ENCODE data around the gene COPS9. TPM values are rescaled to one million over a fixed set of nuclear protein-coding genes. Genes with fewer than 3 reads are reported as not detected.

Gene COPS9
- total RNA-seq, 2 donors from 2014 or later: 170 to 184 TPM

DNA sequence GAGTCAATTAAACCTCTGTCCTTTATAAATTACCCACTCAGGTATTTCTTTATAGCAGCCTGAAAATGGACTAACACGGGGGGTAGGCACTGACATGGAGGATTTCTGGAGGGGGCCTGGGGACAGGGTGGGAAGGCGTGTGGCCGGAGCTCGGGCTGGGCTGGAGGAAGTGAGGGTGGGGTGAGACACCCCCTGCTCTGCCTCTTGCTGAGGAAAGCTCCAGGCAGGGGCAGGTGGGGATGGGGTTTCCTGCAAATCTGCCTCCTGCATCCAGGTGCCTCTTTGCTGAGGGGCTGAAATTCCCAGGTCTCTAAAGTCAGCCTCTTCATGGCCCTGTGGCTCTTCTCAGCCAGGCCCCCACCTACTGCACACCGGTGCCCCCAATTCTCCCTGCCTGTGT lies 30.1 kb upstream of the COPS9 start:
- ATAC-seq (no peak), DNase-seq (no peak)
- no peaks in the 10 kb centered on the region for H3K36me3 ChIP-seq (replicated peaks in 1 of 2; ENCODE audit: insufficient read depth in 1 of 2, low read depth in 2 of 2)
- H3K4me1 ChIP-seq: no peaks in the 10 kb centered on the region
- WGBS, 2 donors: 66 to 78% methylated on average over 4 to 5 of the region's 5 CpGs
- intact Hi-C loops (cut with DNase I): no loop called here
- no peaks in the 10 kb centered on the region for H3K9me3 ChIP-seq
- no peak overlapping the region for H3K4me3 ChIP-seq
- no peaks in the 10 kb centered on the region for H3K27me3 ChIP-seq
- TF ChIP-seq, protein P1, sequence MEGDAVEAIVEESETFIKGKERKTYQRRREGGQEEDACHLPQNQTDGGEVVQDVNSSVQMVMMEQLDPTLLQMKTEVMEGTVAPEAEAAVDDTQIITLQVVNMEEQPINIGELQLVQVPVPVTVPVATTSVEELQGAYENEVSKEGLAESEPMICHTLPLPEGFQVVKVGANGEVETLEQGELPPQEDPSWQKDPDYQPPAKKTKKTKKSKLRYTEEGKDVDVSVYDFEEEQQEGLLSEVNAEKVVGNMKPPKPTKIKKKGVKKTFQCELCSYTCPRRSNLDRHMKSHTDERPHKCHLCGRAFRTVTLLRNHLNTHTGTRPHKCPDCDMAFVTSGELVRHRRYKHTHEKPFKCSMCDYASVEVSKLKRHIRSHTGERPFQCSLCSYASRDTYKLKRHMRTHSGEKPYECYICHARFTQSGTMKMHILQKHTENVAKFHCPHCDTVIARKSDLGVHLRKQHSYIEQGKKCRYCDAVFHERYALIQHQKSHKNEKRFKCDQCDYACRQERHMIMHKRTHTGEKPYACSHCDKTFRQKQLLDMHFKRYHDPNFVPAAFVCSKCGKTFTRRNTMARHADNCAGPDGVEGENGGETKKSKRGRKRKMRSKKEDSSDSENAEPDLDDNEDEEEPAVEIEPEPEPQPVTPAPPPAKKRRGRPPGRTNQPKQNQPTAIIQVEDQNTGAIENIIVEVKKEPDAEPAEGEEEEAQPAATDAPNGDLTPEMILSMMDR (IDR thresholded peaks at IDR 0.05): no peak
- no peak for TF ChIP-seq POLR2A (IDR thresholded peaks at IDR 0.05)
- H3K27ac ChIP-seq: no peak overlapping the region

DNA sequence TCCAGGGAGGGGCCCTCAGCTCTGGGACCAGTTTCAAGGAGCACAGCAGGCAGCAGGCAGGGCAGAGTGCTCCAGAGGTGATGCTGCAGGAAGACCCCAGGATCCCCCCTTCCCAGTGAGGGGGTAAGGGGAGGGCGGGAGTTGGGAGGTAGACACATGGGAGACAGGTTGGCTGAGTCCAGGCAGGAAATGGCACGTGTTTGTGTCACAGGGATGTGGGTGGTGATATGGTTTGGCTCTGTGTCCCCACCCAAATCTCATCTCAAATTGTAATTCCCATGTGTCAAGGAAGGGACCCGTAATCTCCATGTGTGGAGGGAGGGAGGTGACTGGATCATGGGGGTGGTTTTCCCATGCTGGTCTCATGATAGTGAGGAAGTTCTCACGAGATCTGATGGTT lies 29.6 kb upstream of the COPS9 start:
- whole genome bisulfite sequencing, 2 donors: 35 to 62% methylated on average over 4 of the region's 4 CpGs
- intact Hi-C loops (cut with DNase I): no loop called here
- TF ChIP-seq, protein P1 (IDR thresholded peaks at IDR 0.05): no peak
- no peak for TF ChIP-seq POLR2A (IDR thresholded peaks at IDR 0.05)
- Histone ChIP-seq H3K4me3 (no peak overlapping the region), H3K27ac (no peak overlapping the region), H3K4me1 (no peaks in the 10 kb centered on the region), H3K36me3 (replicated peaks in 1 of 2; ENCODE audit: insufficient read depth in 1 of 2, low read depth in 2 of 2) (no peaks in the 10 kb centered on the region), H3K9me3 (no peaks in the 10 kb centered on the region), H3K27me3 (no peaks in the 10 kb centered on the region)
- DNase-seq: no peak
- ATAC-seq: no peak

DNA sequence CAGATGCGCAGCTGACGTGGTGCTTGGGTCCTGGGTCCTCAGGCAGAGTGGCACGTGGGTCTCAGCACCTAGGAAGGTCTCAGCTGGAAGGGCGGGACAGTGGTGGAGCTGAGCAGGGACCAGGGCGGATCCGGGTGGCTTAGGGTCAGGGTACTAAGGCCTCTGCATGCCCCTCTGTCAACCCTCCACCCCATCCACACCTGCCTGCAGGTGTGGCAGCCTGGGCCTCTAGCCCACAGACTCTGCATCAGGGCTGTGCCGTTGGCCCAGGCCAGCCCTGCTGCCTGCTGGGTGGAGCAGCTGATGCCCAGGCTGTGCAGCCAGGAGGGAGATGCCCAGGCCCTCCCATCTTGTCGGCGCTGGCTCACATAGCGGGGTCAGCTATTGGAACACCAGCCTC lies 28.9 kb upstream of the COPS9 start:
- H3K4me3 ChIP-seq: no peak overlapping the region
- H3K36me3 ChIP-seq (replicated peaks in 1 of 2; ENCODE audit: insufficient read depth in 1 of 2, low read depth in 2 of 2): no peaks in the 10 kb centered on the region
- no peak overlapping the region for H3K27ac ChIP-seq
- intact Hi-C loops (cut with DNase I): no loop called here
- H3K9me3 ChIP-seq: no peaks in the 10 kb centered on the region
- H3K4me1 ChIP-seq: no peaks in the 10 kb centered on the region
- DNase-seq (no peak), ATAC-seq (no peak)
- H3K27me3 ChIP-seq: no peaks in the 10 kb centered on the region
- no peak for TF ChIP-seq POLR2A (IDR thresholded peaks at IDR 0.05)
- TF ChIP-seq, protein P1 (IDR thresholded peaks at IDR 0.05): no peak
- WGBS, 2 donors: 74 to 82% methylated on average over 7 to 9 of the region's 10 CpGs

DNA sequence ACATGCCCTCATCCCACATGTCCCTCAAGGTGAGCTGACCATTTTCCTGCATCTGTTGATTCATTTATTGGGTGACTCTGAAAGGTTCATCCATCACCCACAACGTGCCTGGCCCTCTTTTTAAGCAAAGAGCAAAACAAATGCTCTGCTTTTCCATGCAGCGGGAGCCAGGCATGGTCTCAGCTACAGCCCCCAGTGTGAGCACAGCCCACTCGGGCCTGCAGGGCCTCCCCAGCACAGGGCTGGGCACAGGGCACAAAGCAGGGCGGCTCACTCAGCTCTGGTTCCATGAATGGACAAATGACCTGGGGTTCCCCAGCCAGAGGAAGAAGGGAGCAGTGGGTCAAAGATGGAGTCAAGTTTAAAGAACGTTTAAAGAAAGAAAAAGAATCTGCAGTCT lies 28.5 kb upstream of the COPS9 start:
- 38 to 40% methylated on average over 4 to 5 of the region's 5 CpGs for WGBS, 2 donors
- Histone ChIP-seq H3K4me1 (no peaks in the 10 kb centered on the region), H3K9me3 (no peaks in the 10 kb centered on the region), H3K4me3 (no peak overlapping the region), H3K27ac (no peak overlapping the region), H3K36me3 (replicated peaks in 1 of 2; ENCODE audit: insufficient read depth in 1 of 2, low read depth in 2 of 2) (no peaks in the 10 kb centered on the region), H3K27me3 (no peaks in the 10 kb centered on the region)
- TF ChIP-seq POLR2A (IDR thresholded peaks at IDR 0.05): no peak
- DNase-seq: no peak
- no peak for ATAC-seq
- intact Hi-C loops (cut with DNase I): no loop called here

DNA sequence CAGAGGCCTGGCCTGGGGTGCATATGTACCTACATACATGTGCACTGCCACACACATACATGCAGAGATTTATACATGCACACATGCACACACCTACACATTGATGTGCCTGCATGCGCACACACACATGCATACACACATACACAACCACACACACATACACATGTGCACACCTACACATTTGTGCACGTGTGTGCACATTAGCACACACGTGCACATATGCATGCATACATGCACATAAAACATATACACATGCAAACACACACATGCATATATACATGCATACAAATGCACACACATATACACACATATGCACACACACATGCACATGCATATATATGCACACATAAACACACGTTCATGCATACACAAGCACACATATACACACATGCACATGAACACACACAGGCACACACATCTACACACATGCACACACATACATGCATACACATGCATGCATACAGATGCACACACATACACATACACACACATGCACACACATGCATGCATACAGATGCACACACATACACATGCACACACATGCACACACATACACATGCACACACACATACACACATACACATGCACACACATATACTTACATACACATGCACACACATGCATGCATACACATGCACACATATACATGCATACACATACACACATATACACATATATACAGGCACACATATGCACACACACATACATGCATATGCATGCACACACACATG lies 27.9 kb upstream of the COPS9 start:
- DNase-seq: no peak
- no peaks in the 10 kb centered on the region for H3K36me3 ChIP-seq (replicated peaks in 1 of 2; ENCODE audit: insufficient read depth in 1 of 2, low read depth in 2 of 2)
- H3K27me3 ChIP-seq: no peaks in the 10 kb centered on the region
- H3K27ac ChIP-seq: no peak overlapping the region
- 49 to 50% methylated on average over 4 of the region's 4 CpGs for WGBS, 2 donors
- no peak for ATAC-seq
- TF ChIP-seq, protein P1 (IDR thresholded peaks at IDR 0.05): no peak
- no peak for TF ChIP-seq POLR2A (IDR thresholded peaks at IDR 0.05)
- no peaks in the 10 kb centered on the region for H3K4me1 ChIP-seq
- intact Hi-C loops (cut with DNase I): no loop called here
- no peaks in the 10 kb centered on the region for H3K9me3 ChIP-seq
- H3K4me3 ChIP-seq: no peak overlapping the region

All from body of pancreas (tissue), 4 donors.